ENCODE results near the gene CACNB2.

Gene CACNB2

GRCh38 chr10:18117276-18117675, 22.9 kb upstream of the CACNB2 start:
- Histone ChIP-seq H3K79me2 (ENCODE audit: control insufficient read depth, insufficient read depth, low read length, unreplicated experiment) (no peaks in the 10 kb centered on the region), H3K36me3 (ENCODE audit: insufficient read depth, low read length) (no peaks in the 10 kb centered on the region), H3K4me3 (ENCODE audit: low read depth, low read length) (no peak overlapping the region), H3K4me1 (ENCODE audit: control insufficient read depth, insufficient read depth, low read length, unreplicated experiment) (no peaks in the 10 kb centered on the region), H2AFZ (ENCODE audit: low read length, unreplicated experiment) (no peak overlapping the region), H3K27ac (ENCODE audit: low read depth, low read length) (no peak overlapping the region), H3K27me3 (ENCODE audit: insufficient read depth, low read length) (no peaks in the 10 kb centered on the region)

- Histone ChIP-seq H3K27me3 (ENCODE audit: insufficient read depth, low read length) (no peaks in the 10 kb centered on the region), H3K79me2 (ENCODE audit: control insufficient read depth, insufficient read depth, low read length, unreplicated experiment) (no peaks in the 10 kb centered on the region), H3K4me3 (ENCODE audit: low read depth, low read length) (no peak overlapping the region), H2AFZ (ENCODE audit: low read length, unreplicated experiment) (no peak overlapping the region), H3K27ac (ENCODE audit: low read depth, low read length) (no peak overlapping the region), H3K36me3 (ENCODE audit: insufficient read depth, low read length) (no peaks in the 10 kb centered on the region), H3K4me1 (ENCODE audit: control insufficient read depth, insufficient read depth, low read length, unreplicated experiment) (no peaks in the 10 kb centered on the region)
Observed at GRCh38 chr10:18122753-18123152, 17.5 kb upstream of the CACNB2 start.

GRCh38 chr10:18133046-18133445, 7.2 kb upstream of the CACNB2 start:
- Histone ChIP-seq H3K27ac (ENCODE audit: low read depth, low read length) (no peak overlapping the region), H3K4me3 (ENCODE audit: low read depth, low read length) (no peak overlapping the region), H3K27me3 (ENCODE audit: insufficient read depth, low read length) (no peaks in the 10 kb centered on the region), H3K4me1 (ENCODE audit: control insufficient read depth, insufficient read depth, low read length, unreplicated experiment) (no peaks in the 10 kb centered on the region), H3K36me3 (ENCODE audit: insufficient read depth, low read length) (no peaks in the 10 kb centered on the region), H3K79me2 (ENCODE audit: control insufficient read depth, insufficient read depth, low read length, unreplicated experiment) (no peaks in the 10 kb centered on the region), H2AFZ (ENCODE audit: low read length, unreplicated experiment) (no peak overlapping the region)

- Histone ChIP-seq H3K4me1 (ENCODE audit: control insufficient read depth, insufficient read depth, low read length, unreplicated experiment) (no peaks in the 10 kb centered on the region), H3K79me2 (ENCODE audit: control insufficient read depth, insufficient read depth, low read length, unreplicated experiment) (no peaks in the 10 kb centered on the region), H3K36me3 (ENCODE audit: insufficient read depth, low read length) (no peaks in the 10 kb centered on the region), H2AFZ (ENCODE audit: low read length, unreplicated experiment) (no peak overlapping the region), H3K27me3 (ENCODE audit: insufficient read depth, low read length) (no peaks in the 10 kb centered on the region), H3K27ac (ENCODE audit: low read depth, low read length) (no peak overlapping the region), H3K4me3 (ENCODE audit: low read depth, low read length) (no peak overlapping the region)
Observed at GRCh38 chr10:18134509-18134908, 5.7 kb upstream of the CACNB2 start.

GRCh38 chr10:18134921-18135320, 5.3 kb upstream of the CACNB2 start:
- Histone ChIP-seq H3K4me3 (ENCODE audit: low read depth, low read length) (no peak overlapping the region), H3K79me2 (ENCODE audit: control insufficient read depth, insufficient read depth, low read length, unreplicated experiment) (no peaks in the 10 kb centered on the region), H3K27ac (ENCODE audit: low read depth, low read length) (no peak overlapping the region), H2AFZ (ENCODE audit: low read length, unreplicated experiment) (no peak overlapping the region), H3K4me1 (ENCODE audit: control insufficient read depth, insufficient read depth, low read length, unreplicated experiment) (no peaks in the 10 kb centered on the region), H3K36me3 (ENCODE audit: insufficient read depth, low read length) (no peaks in the 10 kb centered on the region), H3K27me3 (ENCODE audit: insufficient read depth, low read length) (no peaks in the 10 kb centered on the region)

- Histone ChIP-seq H3K27me3 (ENCODE audit: insufficient read depth, low read length) (no peaks in the 10 kb centered on the region), H3K4me1 (ENCODE audit: control insufficient read depth, insufficient read depth, low read length, unreplicated experiment) (no peaks in the 10 kb centered on the region), H2AFZ (ENCODE audit: low read length, unreplicated experiment) (no peak overlapping the region), H3K4me3 (ENCODE audit: low read depth, low read length) (no peak overlapping the region), H3K36me3 (ENCODE audit: insufficient read depth, low read length) (no peaks in the 10 kb centered on the region), H3K79me2 (ENCODE audit: control insufficient read depth, insufficient read depth, low read length, unreplicated experiment) (no peaks in the 10 kb centered on the region), H3K27ac (ENCODE audit: low read depth, low read length) (no peak overlapping the region)
Observed at GRCh38 chr10:18136073-18136791, 4.0 kb upstream of the CACNB2 start.

GRCh38 chr10:18137111-18137510, 3.1 kb upstream of the CACNB2 start:
- no peak overlapping the region for H3K27ac ChIP-seq (ENCODE audit: low read depth, low read length)
- H3K4me3 ChIP-seq (ENCODE audit: low read depth, low read length) = no peak overlapping the region
- no peaks in the 10 kb centered on the region for H3K36me3 ChIP-seq (ENCODE audit: insufficient read depth, low read length)
- no peaks in the 10 kb centered on the region for H3K79me2 ChIP-seq (ENCODE audit: control insufficient read depth, insufficient read depth, low read length, unreplicated experiment)
- no peaks in the 10 kb centered on the region for H3K4me1 ChIP-seq (ENCODE audit: control insufficient read depth, insufficient read depth, low read length, unreplicated experiment)
- H3K27me3 ChIP-seq (ENCODE audit: insufficient read depth, low read length) = no peaks in the 10 kb centered on the region
- no peak overlapping the region for H2AFZ ChIP-seq (ENCODE audit: low read length, unreplicated experiment)

GRCh38 chr10:18140957-18141845, 977 bp downstream of the CACNB2 start:
- Histone ChIP-seq H3K79me2 (ENCODE audit: control insufficient read depth, insufficient read depth, low read length, unreplicated experiment) (no peaks in the 10 kb centered on the region), H3K4me3 (ENCODE audit: low read depth, low read length) (peak overlapping the region; percentile 85), H3K4me1 (ENCODE audit: control insufficient read depth, insufficient read depth, low read length, unreplicated experiment) (peaks cover 7% of the 10 kb centered on the region), H3K27ac (ENCODE audit: low read depth, low read length) (no peak overlapping the region), H2AFZ (ENCODE audit: low read length, unreplicated experiment) (peak overlapping the region; percentile 96), H3K27me3 (ENCODE audit: insufficient read depth, low read length) (no peaks in the 10 kb centered on the region), H3K36me3 (ENCODE audit: insufficient read depth, low read length) (no peaks in the 10 kb centered on the region)

- Histone ChIP-seq H3K27me3 (ENCODE audit: insufficient read depth, low read length) (no peaks in the 10 kb centered on the region), H3K4me3 (ENCODE audit: low read depth, low read length) (peak overlapping the region; percentile 85; the same call in 1 of the 2 replicates), H2AFZ (ENCODE audit: low read length, unreplicated experiment) (no peak overlapping the region), H3K27ac (ENCODE audit: low read depth, low read length) (no peak overlapping the region), H3K79me2 (ENCODE audit: control insufficient read depth, insufficient read depth, low read length, unreplicated experiment) (no peaks in the 10 kb centered on the region), H3K36me3 (ENCODE audit: insufficient read depth, low read length) (no peaks in the 10 kb centered on the region), H3K4me1 (ENCODE audit: control insufficient read depth, insufficient read depth, low read length, unreplicated experiment) (peaks cover 7% of the 10 kb centered on the region)
Observed at GRCh38 chr10:18142151-18142550, 1.9 kb downstream of the CACNB2 start.

- Histone ChIP-seq H3K4me3 (ENCODE audit: low read depth, low read length) (no peak overlapping the region), H3K4me1 (ENCODE audit: control insufficient read depth, insufficient read depth, low read length, unreplicated experiment) (peaks cover 7% of the 10 kb centered on the region), H3K79me2 (ENCODE audit: control insufficient read depth, insufficient read depth, low read length, unreplicated experiment) (no peaks in the 10 kb centered on the region), H3K27ac (ENCODE audit: low read depth, low read length) (no peak overlapping the region), H3K36me3 (ENCODE audit: insufficient read depth, low read length) (no peaks in the 10 kb centered on the region), H3K27me3 (ENCODE audit: insufficient read depth, low read length) (no peaks in the 10 kb centered on the region), H2AFZ (ENCODE audit: low read length, unreplicated experiment) (no peak overlapping the region)
Observed at GRCh38 chr10:18144396-18144795, 4.2 kb downstream of the CACNB2 start.

GRCh38 chr10:18144928-18145327, 4.7 kb downstream of the CACNB2 start:
- Histone ChIP-seq H3K36me3 (ENCODE audit: insufficient read depth, low read length) (no peaks in the 10 kb centered on the region), H3K79me2 (ENCODE audit: control insufficient read depth, insufficient read depth, low read length, unreplicated experiment) (no peaks in the 10 kb centered on the region), H3K27ac (ENCODE audit: low read depth, low read length) (no peak overlapping the region), H3K4me1 (ENCODE audit: control insufficient read depth, insufficient read depth, low read length, unreplicated experiment) (peaks cover 7% of the 10 kb centered on the region), H3K27me3 (ENCODE audit: insufficient read depth, low read length) (no peaks in the 10 kb centered on the region), H3K4me3 (ENCODE audit: low read depth, low read length) (no peak overlapping the region), H2AFZ (ENCODE audit: low read length, unreplicated experiment) (no peak overlapping the region)
